Ovary (tissue), 9 donors: ENCODE results near the gene HHAT. TPM values are rescaled to one million over a fixed set of nuclear protein-coding genes. Genes with fewer than 3 reads are reported as not detected.

ENCODE experiments used
- DNase-seq, 5 donors: peaks; one replicate each; pipeline ENCODE4 v3.0.0-alpha.2; 2019 to 2020
- H3K27ac ChIP-seq, 2 donors: fragments of 200-600 bp; one replicate each; pipeline versions ENCODE4 v1.5.1 to v1.8.0; 2019 to 2022
- H3K27me3 ChIP-seq: fragments of 200-600 bp; one replicate; pipeline ENCODE4 v1.8.0; 2022
- H3K36me3 ChIP-seq: fragments of 200-600 bp; sonication (generic); one replicate; pipeline ENCODE4 v1.5.1; 2019
- H3K4me1 ChIP-seq: one replicate; pipeline ENCODE4 v1.8.1; 2013; ENCODE audit warnings: mild to moderate bottlenecking, moderate library complexity; ENCODE audit not compliant: insufficient read depth
- H3K4me3 ChIP-seq: fragments of 200-600 bp; sonication (generic); one replicate; pipeline ENCODE4 v1.5.1; 2017
- H3K9me3 ChIP-seq, 2 donors: fragments of 200-600 bp in 1 of 2; sonication (generic) in 1 of 2; one replicate each; pipeline versions ENCODE4 v1.5.1 to v1.8.1; 2013 to 2019; ENCODE audit warnings: mild to moderate bottlenecking in 1 of 2, moderate library complexity in 1 of 2
- EP300 ChIP-seq: sonication (generic); formaldehyde crosslinking; IDR thresholded peaks from one replicate; pipeline ENCODE4 v1.6.1; 2017; ENCODE audit warnings: antibody characterized with exemption
- POLR2A ChIP-seq: fragments of 450-650 bp; IDR thresholded peaks from one replicate; pipeline ENCODE4 v1.6.1; 2017; ENCODE audit warnings: antibody characterized with exemption, mild to moderate bottlenecking, moderate library complexity
- WGBS, 3 donors: extraction: QIAGEN DNeasy Blood & Tissue Kit in 1 of 3; methylation state at CpG; one replicate each; pipeline versions ENCODE4 v1.1.5 to v1.1.7; 2013 to 2017; 5-methylcytosine and 5-hydroxymethylcytosine counted together
- intact Hi-C, 4 donors: fragments of 100-400 bp; cut with DNase I; formaldehyde crosslinking; loops; one replicate each; pipeline versions ENCODE4 v1.11.0 to v1.15.1; 2022 to 2023
- polyA plus RNA-seq, 2 donors: library from polyadenylated mRNA; stranded (reverse); fragments of 200-250 nt in 1 of 2; fragments of 350-450 nt in 1 of 2; fragmentation: Illumina TruSeq in 1 of 2; extraction: RNeasy Lipid Tissue Mini Kit (QIAGEN cat#74804) in 1 of 2; gene quantifications; one replicate each; pipeline ENCODE4 v1.2.3, GENCODE V29; 2013 to 2014
- total RNA-seq, 7 donors: library from RNA; depleted of rRNA in 2 of 7; stranded (reverse); fragments of >200 nt in 2 of 7; fragmentation: NEBNext Ultra II Directional in 3 of 7; extraction: Animal tissue kit (Norgen Biotek cat#: 25700) in 3 of 7; gene quantifications; one replicate each; pipeline versions ENCODE4 v1.1.0 to v1.2.4, GENCODE V29; 2016 to 2023
- TF ChIP-seq, protein P1 (sequence below), 3 donors: fragments of 450-650 bp in 2 of 3; fragments of 200-600 bp in 1 of 3; IDR thresholded peaks; one replicate each; pipeline versions ENCODE4 v1.5.1 to v1.8.0; 2016 to 2022; ENCODE audit warnings: antibody characterized with exemption in 3 of 3, mild to moderate bottlenecking in 1 of 3
- donor health status: DM: no; HTN: no; CAD: no; lungs with moderate emphysema.
- donor health status: DM: no; HTN: no; CAD: no.
- donor health status: Bipolar disorder and iron deficiency.
- donor health status: DM: yes; HTN: yes; CAD: no.
- donor health status: DM: no; HTN: no; CAD: no.
- donor health status: DM: yes; HTN: yes; CAD: no.

HHAT gene
- total and polyA plus RNA-seq, 9 donors, result 2.1 to 10.5 (median 4.1) TPM

DNA sequence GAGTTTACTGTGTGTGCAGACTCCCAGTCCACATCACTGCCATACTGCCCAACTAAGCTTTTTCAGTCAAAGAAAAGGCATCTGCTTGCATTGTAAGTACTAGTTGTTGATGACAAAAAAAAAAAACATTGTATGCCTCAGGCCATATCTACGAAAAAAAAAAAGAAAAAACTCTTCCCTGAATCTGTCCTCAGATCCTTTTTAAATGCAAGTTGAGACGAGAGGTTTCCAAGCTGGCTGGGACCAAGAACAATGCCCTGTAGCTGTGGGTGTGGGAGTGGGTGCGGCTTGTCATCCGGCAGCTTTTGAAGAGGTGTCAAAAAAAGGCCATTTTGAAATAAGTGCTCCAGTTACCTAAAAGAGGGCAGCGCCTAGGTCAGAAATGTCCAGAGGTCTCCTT is 29.2 kb upstream of the HHAT start:
- WGBS, 3 donors, result 81 to 87% (median 84%) methylated on average over 5 of the region's 5 CpGs
- Histone ChIP-seq H3K27me3 (no peaks in the 10 kb centered on the region), H3K4me3 (no peak overlapping the region), H3K36me3 (no peaks in the 10 kb centered on the region), H3K9me3 (no peaks in the 10 kb centered on the region), H3K27ac (no peak overlapping the region), H3K4me1 (peaks cover 5% of the 10 kb centered on the region)
- intact Hi-C loops, result loop anchor here in 1 of 4 donors (10.0 kb wide), 1 partner anchor 435 kb away; no protein-coding TSS in a partner anchor
- TF ChIP-seq POLR2A (no peak), EP300 (no peak)
- TF ChIP-seq, protein P1, sequence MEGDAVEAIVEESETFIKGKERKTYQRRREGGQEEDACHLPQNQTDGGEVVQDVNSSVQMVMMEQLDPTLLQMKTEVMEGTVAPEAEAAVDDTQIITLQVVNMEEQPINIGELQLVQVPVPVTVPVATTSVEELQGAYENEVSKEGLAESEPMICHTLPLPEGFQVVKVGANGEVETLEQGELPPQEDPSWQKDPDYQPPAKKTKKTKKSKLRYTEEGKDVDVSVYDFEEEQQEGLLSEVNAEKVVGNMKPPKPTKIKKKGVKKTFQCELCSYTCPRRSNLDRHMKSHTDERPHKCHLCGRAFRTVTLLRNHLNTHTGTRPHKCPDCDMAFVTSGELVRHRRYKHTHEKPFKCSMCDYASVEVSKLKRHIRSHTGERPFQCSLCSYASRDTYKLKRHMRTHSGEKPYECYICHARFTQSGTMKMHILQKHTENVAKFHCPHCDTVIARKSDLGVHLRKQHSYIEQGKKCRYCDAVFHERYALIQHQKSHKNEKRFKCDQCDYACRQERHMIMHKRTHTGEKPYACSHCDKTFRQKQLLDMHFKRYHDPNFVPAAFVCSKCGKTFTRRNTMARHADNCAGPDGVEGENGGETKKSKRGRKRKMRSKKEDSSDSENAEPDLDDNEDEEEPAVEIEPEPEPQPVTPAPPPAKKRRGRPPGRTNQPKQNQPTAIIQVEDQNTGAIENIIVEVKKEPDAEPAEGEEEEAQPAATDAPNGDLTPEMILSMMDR (IDR thresholded peaks at IDR 0.05), result no peak
- no peak for DNase-seq

DNA sequence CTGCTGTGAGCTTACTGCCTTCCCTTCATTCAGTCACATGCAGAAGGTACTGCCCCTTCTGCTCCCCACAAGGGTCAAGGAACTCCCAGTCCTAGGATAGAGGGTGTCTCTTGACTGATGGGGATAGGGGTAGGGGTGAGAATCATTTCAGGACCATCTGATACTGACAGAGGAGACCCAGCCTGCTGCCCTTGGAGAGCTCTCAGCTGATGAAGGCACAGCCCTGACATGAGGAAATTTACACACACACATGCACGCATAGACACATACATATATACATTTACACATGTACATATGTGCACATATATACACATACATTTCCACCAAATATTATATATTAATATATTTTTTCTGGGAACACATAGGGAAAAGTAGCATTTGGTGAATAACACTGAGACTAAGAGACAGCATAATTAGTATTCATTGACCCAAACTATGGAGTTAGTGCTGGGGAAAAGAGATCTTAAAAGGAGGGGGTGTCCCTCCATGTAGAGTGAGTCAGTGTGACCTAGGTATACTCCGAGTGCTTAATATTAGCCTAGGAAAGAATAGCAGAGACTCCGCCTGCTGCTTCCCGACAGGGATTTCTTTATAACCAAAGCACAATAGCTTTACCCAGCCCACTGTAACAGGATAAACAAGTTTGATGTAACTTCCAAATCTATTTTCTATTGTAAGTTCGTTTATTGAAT is 27.6 kb upstream of the HHAT start:
- DNase-seq, result no peak
- no peak overlapping the region for H3K27ac ChIP-seq
- WGBS, 3 donors, result 34 to 53% (median 39%) methylated on average over 5 of the region's 5 CpGs
- H3K4me1 ChIP-seq, result peaks cover 5% of the 10 kb centered on the region
- no peaks in the 10 kb centered on the region for H3K9me3 ChIP-seq
- no peaks in the 10 kb centered on the region for H3K36me3 ChIP-seq
- no peak overlapping the region for H3K4me3 ChIP-seq
- intact Hi-C loops, result loop anchor here in 1 of 4 donors (10.0 kb wide), 1 partner anchor 96 kb away; no protein-coding TSS in a partner anchor
- TF ChIP-seq POLR2A (no peak), EP300 (no peak)
- TF ChIP-seq, protein P1 (IDR thresholded peaks at IDR 0.05), result no peak
- H3K27me3 ChIP-seq, result no peaks in the 10 kb centered on the region

DNA sequence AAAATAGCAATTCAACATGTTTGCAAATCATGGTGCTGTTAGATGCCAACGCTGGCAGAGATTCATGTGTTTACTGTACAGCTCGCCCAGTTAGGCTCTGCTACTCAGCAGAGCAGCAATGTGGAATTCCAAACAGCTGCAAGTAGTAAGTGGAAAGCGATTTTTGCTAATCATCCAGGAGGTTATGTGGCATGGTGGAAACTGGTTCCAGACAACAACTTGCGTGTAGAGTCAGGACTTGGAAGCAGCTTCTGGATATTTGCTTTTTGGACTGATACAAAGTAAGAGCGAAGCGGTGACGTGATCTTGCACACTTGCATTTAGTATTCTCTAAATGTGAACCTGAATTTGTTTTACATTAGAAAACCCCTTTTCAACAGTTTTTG is 27.1 kb upstream of the HHAT start:
- Histone ChIP-seq H3K27me3 (no peaks in the 10 kb centered on the region), H3K9me3 (no peaks in the 10 kb centered on the region), H3K4me3 (no peak overlapping the region), H3K36me3 (no peaks in the 10 kb centered on the region), H3K4me1 (peaks cover 5% of the 10 kb centered on the region), H3K27ac (no peak overlapping the region)
- WGBS, 3 donors, result 27 to 38% (median 29%) methylated on average over 7 of the region's 7 CpGs
- TF ChIP-seq, protein P1 (IDR thresholded peaks at IDR 0.05), result no peak
- TF ChIP-seq EP300, result no peak
- no peak for TF ChIP-seq POLR2A
- no peak for DNase-seq
- intact Hi-C loops, result loop anchor here in 1 of 4 donors (10.0 kb wide), 1 partner anchor 97 kb away; no protein-coding TSS in a partner anchor

DNA sequence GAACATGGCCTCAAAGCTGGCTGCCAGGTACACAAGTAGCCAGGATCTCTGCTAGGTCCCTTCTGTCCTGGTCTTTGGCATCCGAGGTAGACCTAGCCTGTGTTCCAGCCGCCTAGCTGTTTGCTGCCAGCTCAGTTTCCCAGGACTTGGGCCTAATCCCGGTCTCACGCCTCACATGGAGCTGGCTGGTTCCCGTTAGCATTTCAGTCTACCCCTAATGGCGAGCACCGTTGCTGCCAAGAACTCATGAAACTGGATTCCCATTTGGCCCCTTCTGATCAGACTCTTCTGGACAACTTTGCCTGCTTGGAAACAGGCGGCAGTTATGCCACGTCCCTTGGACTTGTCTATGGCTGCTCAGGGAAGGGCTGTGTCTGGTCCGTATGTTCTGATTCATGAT is 26.2 kb upstream of the HHAT start:
- Histone ChIP-seq H3K27me3 (no peaks in the 10 kb centered on the region), H3K4me3 (no peak overlapping the region), H3K27ac (no peak overlapping the region), H3K4me1 (peaks cover 5% of the 10 kb centered on the region), H3K36me3 (no peaks in the 10 kb centered on the region), H3K9me3 (no peaks in the 10 kb centered on the region)
- no peak for DNase-seq
- TF ChIP-seq POLR2A, result no peak
- TF ChIP-seq, protein P1 (IDR thresholded peaks at IDR 0.05), result no peak
- no peak for TF ChIP-seq EP300
- 92 to 94% (median 93%) methylated on average over 10 of the region's 10 CpGs for WGBS, 3 donors
- intact Hi-C loops, result loop anchor here in 1 of 4 donors (10.0 kb wide), 1 partner anchor 98 kb away; no protein-coding TSS in a partner anchor
